LNCAP (cell line): ENCODE results near the gene TOPAZ1.

Experiments used
- CTCF ChIP-seq: fragments of 450-650 bp; IDR thresholded peaks from 2 replicates; pipeline ENCODE4 v1.5.1; 2017; ENCODE audit warnings: mild to moderate bottlenecking

The TOPAZ1 gene

DNA sequence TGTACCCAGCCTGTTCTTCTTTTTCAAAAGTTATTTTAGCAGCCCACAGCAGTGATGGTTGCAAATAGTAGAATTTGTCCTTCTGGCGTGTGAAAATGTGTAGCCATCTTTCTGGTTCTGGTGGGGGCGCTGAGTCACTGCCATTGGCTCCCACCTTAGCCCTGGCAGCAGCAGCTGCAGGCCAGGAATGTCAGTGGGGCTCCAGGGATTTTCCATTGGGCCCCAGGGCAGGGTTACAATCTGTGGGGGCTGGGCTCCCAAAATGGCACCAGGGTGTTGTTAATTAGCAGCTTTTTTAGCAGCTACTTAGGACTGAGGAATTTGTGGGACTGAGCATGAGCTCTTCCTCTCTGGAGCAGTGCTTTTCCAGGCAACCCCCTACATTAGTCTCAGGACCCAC, 38.9 kb downstream of the TOPAZ1 start:
- no peak for TF ChIP-seq CTCF

DNA sequence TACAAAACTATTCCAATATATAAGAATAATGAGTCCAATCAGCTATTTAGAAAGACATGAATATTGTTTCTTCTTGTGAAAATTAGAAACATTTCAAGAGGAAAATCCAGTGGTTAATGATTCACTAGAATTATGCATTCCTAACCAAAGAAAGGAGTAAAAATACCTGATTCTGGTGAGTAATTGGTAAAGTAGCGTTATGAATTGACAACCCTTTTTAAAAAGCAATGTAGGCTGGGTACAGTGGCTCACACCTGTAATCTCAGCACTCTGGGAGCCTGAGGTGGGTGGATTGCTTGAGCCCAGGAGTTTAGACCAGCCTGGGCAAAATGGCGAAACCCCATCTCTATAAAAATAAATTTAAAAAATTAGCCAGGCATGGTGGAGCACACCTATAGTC, 43.3 kb downstream of the TOPAZ1 start:
- TF ChIP-seq CTCF = no peak

- no peak for TF ChIP-seq CTCF
These were observed 48.3 kb downstream of the TOPAZ1 start for GRCh38 chr3:44289882-44290462.

DNA sequence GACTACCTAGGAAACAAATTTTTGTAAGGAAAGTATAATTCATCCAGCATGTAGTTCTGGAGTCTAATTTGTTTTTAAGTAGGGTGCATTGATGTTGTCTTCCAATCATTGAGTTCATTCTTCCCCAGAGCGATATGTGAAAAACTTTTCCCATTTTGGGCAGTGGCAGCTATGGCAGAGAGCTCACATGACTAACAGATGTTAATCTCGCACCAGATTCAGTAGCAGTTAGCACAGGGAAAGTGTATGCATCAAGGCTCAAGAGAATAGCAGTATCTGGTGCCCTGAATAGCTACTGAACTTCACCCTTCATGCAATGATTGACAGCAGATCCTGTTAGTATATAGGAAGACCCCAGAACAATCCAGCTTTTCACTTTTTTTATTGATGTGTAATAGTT, 50.6 kb downstream of the TOPAZ1 start:
- TF ChIP-seq CTCF = no peak

DNA sequence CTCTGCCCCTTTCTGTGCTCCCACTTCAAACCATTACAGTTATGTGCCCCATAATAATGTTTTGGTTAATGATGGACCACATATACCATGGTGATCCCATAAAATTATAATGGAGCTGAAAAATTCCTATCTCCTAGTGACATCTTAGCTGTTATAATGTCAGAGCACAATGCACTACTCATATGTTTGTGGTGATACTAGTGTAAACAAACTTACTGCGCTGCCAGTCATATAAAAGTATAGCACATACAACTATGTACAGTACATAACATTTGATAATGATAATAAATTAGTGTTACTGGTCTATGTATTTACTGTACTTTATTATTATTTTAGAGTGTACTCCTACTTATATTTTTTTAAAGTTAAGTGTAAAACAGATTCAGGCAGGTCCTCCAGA, 51.3 kb downstream of the TOPAZ1 start:
- no peak for TF ChIP-seq CTCF

DNA sequence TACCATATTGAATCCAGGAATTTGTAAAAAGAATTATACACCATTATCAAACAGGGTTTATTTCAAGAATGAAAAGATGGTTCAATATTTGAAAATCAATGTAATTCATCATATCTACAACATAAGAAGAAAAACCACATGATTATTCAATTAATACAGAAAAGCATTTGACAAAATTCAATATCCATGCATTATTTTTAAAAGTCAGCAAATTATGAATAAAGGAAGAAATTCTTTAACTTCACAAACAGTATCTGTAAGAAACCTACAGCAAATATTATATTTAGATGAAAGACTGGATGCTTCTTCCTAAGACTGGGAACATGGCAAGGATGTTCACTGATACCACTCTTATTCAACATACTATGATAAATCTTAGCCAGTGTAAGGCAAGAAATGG, 55.6 kb downstream of the TOPAZ1 start:
- TF ChIP-seq CTCF = no peak

- TF ChIP-seq CTCF = no peak
These were observed 60.1 kb downstream of the TOPAZ1 start for GRCh38 chr3:44301746-44302145.

DNA sequence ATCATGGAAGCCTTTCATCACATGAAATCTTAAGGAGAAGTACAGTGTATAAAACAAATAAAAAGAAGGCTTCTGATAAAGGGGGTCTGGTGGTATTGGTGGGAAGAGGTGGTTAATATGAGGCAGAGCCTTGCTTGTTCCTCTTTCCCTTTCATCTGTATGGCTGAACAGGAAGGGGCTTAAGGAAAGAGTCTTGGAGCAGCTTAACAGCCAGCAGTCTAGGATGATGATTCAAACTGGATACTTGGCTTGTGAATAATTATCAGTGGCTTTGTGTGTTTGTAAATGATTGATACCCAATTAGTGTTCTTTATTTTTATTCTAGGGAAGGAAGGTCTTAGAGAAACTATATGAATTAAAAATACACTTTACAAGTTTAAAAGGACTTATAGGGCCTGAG, 67.8 kb downstream of the TOPAZ1 start:
- no peak for TF ChIP-seq CTCF
